ENCODE data around the gene TSEN15.

DNA sequence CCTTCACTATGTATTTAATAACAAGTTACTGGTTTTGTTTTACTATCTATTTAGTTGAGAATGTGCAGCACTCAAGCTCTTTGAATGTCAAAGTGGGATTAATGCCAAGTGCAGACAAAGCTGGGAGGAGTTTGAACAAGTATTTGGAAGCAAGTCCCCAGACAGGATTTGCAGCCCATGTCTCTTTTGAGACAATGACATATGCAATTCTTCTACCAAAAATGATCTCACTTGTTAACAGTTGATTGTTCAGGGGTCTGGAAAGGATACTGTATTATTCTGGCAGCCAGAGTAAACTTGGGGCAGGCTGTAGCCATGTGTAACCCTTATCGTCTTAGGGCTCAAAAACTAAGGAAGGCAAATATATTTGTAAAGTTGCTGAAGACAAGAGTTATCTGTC is 29.8 kb upstream of the TSEN15 start:
- TF ChIP-seq, protein P1, sequence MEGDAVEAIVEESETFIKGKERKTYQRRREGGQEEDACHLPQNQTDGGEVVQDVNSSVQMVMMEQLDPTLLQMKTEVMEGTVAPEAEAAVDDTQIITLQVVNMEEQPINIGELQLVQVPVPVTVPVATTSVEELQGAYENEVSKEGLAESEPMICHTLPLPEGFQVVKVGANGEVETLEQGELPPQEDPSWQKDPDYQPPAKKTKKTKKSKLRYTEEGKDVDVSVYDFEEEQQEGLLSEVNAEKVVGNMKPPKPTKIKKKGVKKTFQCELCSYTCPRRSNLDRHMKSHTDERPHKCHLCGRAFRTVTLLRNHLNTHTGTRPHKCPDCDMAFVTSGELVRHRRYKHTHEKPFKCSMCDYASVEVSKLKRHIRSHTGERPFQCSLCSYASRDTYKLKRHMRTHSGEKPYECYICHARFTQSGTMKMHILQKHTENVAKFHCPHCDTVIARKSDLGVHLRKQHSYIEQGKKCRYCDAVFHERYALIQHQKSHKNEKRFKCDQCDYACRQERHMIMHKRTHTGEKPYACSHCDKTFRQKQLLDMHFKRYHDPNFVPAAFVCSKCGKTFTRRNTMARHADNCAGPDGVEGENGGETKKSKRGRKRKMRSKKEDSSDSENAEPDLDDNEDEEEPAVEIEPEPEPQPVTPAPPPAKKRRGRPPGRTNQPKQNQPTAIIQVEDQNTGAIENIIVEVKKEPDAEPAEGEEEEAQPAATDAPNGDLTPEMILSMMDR (IDR thresholded peaks at IDR 0.05), result no peak
- no peak for TF ChIP-seq POLR2A (IDR thresholded peaks at IDR 0.05)

Data from heart left ventricle (tissue), 13 donors.